ENCODE measurements around the gene ATP6V0B. TPM values are rescaled to one million over a fixed set of nuclear protein-coding genes. Genes with fewer than 3 reads are reported as not detected.

The ATP6V0B gene
- total RNA-seq, 1 experiment from 2014 or later, result 221 TPM

GRCh38 chr1:43984855-43985254, 10.1 kb downstream of the ATP6V0B start:
- no peak for DNase-seq (ENCODE audit: low read depth)

GRCh38 chr1:43985984-43986595, 11.3 kb downstream of the ATP6V0B start:
- no peak for DNase-seq (ENCODE audit: low read depth)

- no peak for DNase-seq (ENCODE audit: low read depth)
Observed at GRCh38 chr1:43986712-43987111, 12.0 kb downstream of the ATP6V0B start.

GRCh38 chr1:43987159-43987902, 12.6 kb downstream of the ATP6V0B start:
- DNase-seq (ENCODE audit: low read depth), result no peak

GRCh38 chr1:43990271-43991199, 15.8 kb downstream of the ATP6V0B start:
- peak; percentile 20 for DNase-seq (ENCODE audit: low read depth)

- DNase-seq (ENCODE audit: low read depth), result no peak
Observed at GRCh38 chr1:43991200-43991475, 16.4 kb downstream of the ATP6V0B start.

- DNase-seq (ENCODE audit: low read depth), result peak; percentile 88
Observed at GRCh38 chr1:43991476-43992231, 16.9 kb downstream of the ATP6V0B start, which contains the start of gene CCDC24. CCDC24 (plus strand) TSS chr1:43991599; CDS start chr1:43991879, 280 bp downstream.

GRCh38 chr1:43992232-43992995, 17.7 kb downstream of the ATP6V0B start:
- DNase-seq (ENCODE audit: low read depth), result no peak

GRCh38 chr1:43993206-43993914, 18.6 kb downstream of the ATP6V0B start:
- no peak for DNase-seq (ENCODE audit: low read depth)

- DNase-seq (ENCODE audit: low read depth), result no peak
Observed at GRCh38 chr1:43994071-43994470, 19.3 kb downstream of the ATP6V0B start.

GRCh38 chr1:43994794-43995790, 20.3 kb downstream of the ATP6V0B start:
- peak; percentile 26 for DNase-seq (ENCODE audit: low read depth)

GRCh38 chr1:43995984-43996732, 21.4 kb downstream of the ATP6V0B start:
- DNase-seq (ENCODE audit: low read depth), result no peak

- no peak for DNase-seq (ENCODE audit: low read depth)
Observed at GRCh38 chr1:43996733-43997115, 22.0 kb downstream of the ATP6V0B start.

GRCh38 chr1:43997295-43997999, 22.7 kb downstream of the ATP6V0B start:
- no peak for DNase-seq (ENCODE audit: low read depth)

GRCh38 chr1:43998000-43998378, 23.2 kb downstream of the ATP6V0B start:
- no peak for DNase-seq (ENCODE audit: low read depth)

- no peak for DNase-seq (ENCODE audit: low read depth)
Observed at GRCh38 chr1:43999455-43999854, 24.7 kb downstream of the ATP6V0B start.

GRCh38 chr1:44000122-44000665, 25.4 kb downstream of the ATP6V0B start:
- DNase-seq (ENCODE audit: low read depth), result no peak
